Measurements from ENCODE around the gene P3R3URF. TPM values are rescaled to one million over a fixed set of nuclear protein-coding genes. Genes with fewer than 3 reads are reported as not detected.

The P3R3URF gene
- total and polyA plus RNA-seq, 5 donors from 2014 or later, result not detected

DNA sequence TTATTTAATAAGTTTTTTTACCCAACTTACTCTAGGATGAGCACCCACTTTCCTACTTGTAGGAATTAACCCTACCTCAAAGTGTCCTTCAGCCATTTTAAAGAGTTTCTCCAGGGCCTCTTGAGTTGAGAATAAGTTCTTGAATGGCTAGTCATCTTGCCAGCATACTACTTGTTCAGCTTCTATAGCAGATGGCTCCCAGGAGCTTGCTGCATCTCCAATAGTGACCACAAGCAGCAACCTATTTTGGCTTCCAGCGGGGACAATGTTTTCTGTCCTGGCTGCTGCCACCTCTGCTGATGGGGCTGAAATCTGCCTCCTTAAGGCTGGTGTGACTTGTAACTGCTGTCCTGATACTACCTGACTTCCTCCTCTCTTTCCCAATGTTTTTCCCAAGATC, 23.1 kb downstream of the P3R3URF start:
- no peak overlapping the region for H3K4me3 ChIP-seq (ENCODE audit: low read depth, low read length)
- H3K27me3 ChIP-seq (ENCODE audit: control insufficient read depth, insufficient read depth, low read length), result no peaks in the 10 kb centered on the region
- H3K27ac ChIP-seq (ENCODE audit: insufficient read depth, low read length, poor library complexity, severe bottlenecking), result no peak overlapping the region
- Mint-ChIP-seq H3K9me3 (peaks cover 0 to 6% (median 0%) of the 10 kb centered on the region in 7 donors), H3K4me1 (no peaks in the 10 kb centered on the region), H3K36me3 (no peaks in the 10 kb centered on the region), H3K27ac (no peak overlapping the region), H3K27me3 (peaks cover 28% of the 10 kb centered on the region), H3K4me3 (no peak overlapping the region)
- no peaks in the 10 kb centered on the region for H3K9me3 ChIP-seq (ENCODE audit: control insufficient read depth in 2 of 2, low read length in 2 of 2)
- no peaks in the 10 kb centered on the region for H3K4me1 ChIP-seq (ENCODE audit: control insufficient read depth, insufficient read depth, low read length, poor library complexity, severe bottlenecking)
- H3K36me3 ChIP-seq (ENCODE audit: control insufficient read depth, insufficient read depth, low read length), result no peaks in the 10 kb centered on the region
- ATAC-seq (ENCODE audit: low read depth in 2 of 2) (no peak), DNase-seq (no peak)

DNA sequence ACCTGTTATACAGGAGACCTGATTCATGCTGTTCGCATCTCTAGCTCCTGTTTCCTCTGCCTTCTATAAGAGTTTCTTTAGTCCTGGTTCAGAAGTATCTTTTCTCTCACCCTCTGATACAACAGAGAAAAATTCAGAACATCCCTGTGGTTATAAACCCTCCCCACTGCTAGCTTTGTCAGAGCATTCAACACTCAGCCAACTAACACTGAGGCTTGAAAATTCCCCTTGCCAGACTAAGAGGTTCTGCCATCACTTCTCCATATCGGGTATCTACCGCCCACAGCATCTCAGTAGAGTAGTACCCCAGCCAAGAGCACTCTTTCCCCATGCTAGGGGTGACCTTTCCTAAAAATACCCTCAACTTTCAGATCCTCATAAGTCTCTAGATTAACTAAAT, 24.3 kb downstream of the P3R3URF start:
- H3K36me3 Mint-ChIP-seq, result no peaks in the 10 kb centered on the region
- Histone ChIP-seq H3K27me3 (ENCODE audit: control insufficient read depth, insufficient read depth, low read length) (no peaks in the 10 kb centered on the region), H3K27ac (ENCODE audit: insufficient read depth, low read length, poor library complexity, severe bottlenecking) (no peak overlapping the region), H3K36me3 (ENCODE audit: control insufficient read depth, insufficient read depth, low read length) (no peaks in the 10 kb centered on the region), H3K4me3 (ENCODE audit: low read depth, low read length) (no peak overlapping the region), H3K4me1 (ENCODE audit: control insufficient read depth, insufficient read depth, low read length, poor library complexity, severe bottlenecking) (no peaks in the 10 kb centered on the region), H3K9me3 (ENCODE audit: control insufficient read depth in 2 of 2, low read length in 2 of 2) (no peaks in the 10 kb centered on the region)
- H3K4me3 Mint-ChIP-seq, result no peak overlapping the region
- peak overlapping the region in 1 of 3 donors; percentile 14 for H3K27ac Mint-ChIP-seq
- DNase-seq, result no peak
- H3K4me1 Mint-ChIP-seq, result no peaks in the 10 kb centered on the region
- peaks cover 31% of the 10 kb centered on the region for H3K27me3 Mint-ChIP-seq
- ATAC-seq (ENCODE audit: low read depth in 2 of 2), result peak in 1 of 2 donors; percentile 46
- H3K9me3 Mint-ChIP-seq, result peaks cover 0 to 6% (median 0%) of the 10 kb centered on the region in 7 donors

DNA sequence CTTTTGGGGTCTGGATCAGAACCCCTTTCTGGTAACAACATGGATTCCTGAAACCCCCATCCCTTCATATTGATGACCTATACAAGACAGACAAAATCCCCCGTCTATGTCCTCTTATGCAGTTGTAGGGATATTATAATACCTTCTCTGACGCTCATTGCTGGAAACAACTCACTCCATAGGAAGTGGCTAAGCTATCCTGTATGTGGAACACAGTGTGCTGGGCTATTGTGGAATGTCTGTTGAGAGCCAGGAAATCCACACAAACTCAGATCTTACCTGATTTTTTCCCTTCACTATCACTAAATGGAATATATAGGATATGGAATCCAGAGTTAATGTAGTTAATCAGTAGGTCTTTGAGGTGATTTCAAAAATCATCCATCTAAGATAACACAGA, 26.2 kb downstream of the P3R3URF start:
- Histone ChIP-seq H3K4me3 (ENCODE audit: low read depth, low read length) (no peak overlapping the region), H3K36me3 (ENCODE audit: control insufficient read depth, insufficient read depth, low read length) (no peaks in the 10 kb centered on the region), H3K27ac (ENCODE audit: insufficient read depth, low read length, poor library complexity, severe bottlenecking) (no peak overlapping the region), H3K4me1 (ENCODE audit: control insufficient read depth, insufficient read depth, low read length, poor library complexity, severe bottlenecking) (no peaks in the 10 kb centered on the region), H3K9me3 (ENCODE audit: control insufficient read depth in 2 of 2, low read length in 2 of 2) (no peaks in the 10 kb centered on the region), H3K27me3 (ENCODE audit: control insufficient read depth, insufficient read depth, low read length) (no peaks in the 10 kb centered on the region)
- peaks cover 0 to 6% (median 0%) of the 10 kb centered on the region in 7 donors for H3K9me3 Mint-ChIP-seq
- ATAC-seq (ENCODE audit: low read depth in 2 of 2), result no peak
- H3K27ac Mint-ChIP-seq, result no peak overlapping the region
- H3K36me3 Mint-ChIP-seq, result no peaks in the 10 kb centered on the region
- H3K27me3 Mint-ChIP-seq, result peaks cover 31% of the 10 kb centered on the region
- no peaks in the 10 kb centered on the region for H3K4me1 Mint-ChIP-seq
- DNase-seq, result no peak
- no peak overlapping the region for H3K4me3 Mint-ChIP-seq

DNA sequence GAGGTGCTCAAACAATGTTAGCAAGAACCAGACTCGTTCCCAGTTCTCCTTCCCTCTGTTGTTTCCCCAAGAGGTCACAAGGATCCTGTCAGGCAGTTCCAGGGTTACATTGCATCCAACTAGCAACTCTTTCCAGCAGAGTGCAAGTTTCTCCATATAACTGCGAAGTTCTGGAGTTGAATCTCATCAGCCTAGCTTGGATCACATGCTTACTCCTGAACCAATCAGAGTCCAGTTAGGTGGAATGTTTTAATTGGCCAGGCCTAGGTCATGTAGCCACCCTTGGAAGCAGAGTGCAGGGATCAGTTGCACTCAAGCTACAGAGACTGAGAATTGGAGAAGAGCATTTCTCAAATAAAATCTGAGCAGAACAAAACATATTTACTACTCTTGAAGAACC, 28.0 kb downstream of the P3R3URF start:
- H3K27ac Mint-ChIP-seq, result no peak overlapping the region
- Histone ChIP-seq H3K27me3 (ENCODE audit: control insufficient read depth, insufficient read depth, low read length) (no peaks in the 10 kb centered on the region), H3K4me3 (ENCODE audit: low read depth, low read length) (no peak overlapping the region), H3K27ac (ENCODE audit: insufficient read depth, low read length, poor library complexity, severe bottlenecking) (no peak overlapping the region), H3K4me1 (ENCODE audit: control insufficient read depth, insufficient read depth, low read length, poor library complexity, severe bottlenecking) (no peaks in the 10 kb centered on the region), H3K9me3 (ENCODE audit: control insufficient read depth in 2 of 2, low read length in 2 of 2) (no peaks in the 10 kb centered on the region), H3K36me3 (ENCODE audit: control insufficient read depth, insufficient read depth, low read length) (no peaks in the 10 kb centered on the region)
- ATAC-seq (ENCODE audit: low read depth in 2 of 2), result no peak
- H3K36me3 Mint-ChIP-seq, result no peaks in the 10 kb centered on the region
- H3K4me3 Mint-ChIP-seq, result no peak overlapping the region
- peaks cover 31% of the 10 kb centered on the region for H3K27me3 Mint-ChIP-seq
- peaks cover 0 to 4% (median 0%) of the 10 kb centered on the region in 7 donors for H3K9me3 Mint-ChIP-seq
- H3K4me1 Mint-ChIP-seq, result no peaks in the 10 kb centered on the region
- no peak for DNase-seq

DNA sequence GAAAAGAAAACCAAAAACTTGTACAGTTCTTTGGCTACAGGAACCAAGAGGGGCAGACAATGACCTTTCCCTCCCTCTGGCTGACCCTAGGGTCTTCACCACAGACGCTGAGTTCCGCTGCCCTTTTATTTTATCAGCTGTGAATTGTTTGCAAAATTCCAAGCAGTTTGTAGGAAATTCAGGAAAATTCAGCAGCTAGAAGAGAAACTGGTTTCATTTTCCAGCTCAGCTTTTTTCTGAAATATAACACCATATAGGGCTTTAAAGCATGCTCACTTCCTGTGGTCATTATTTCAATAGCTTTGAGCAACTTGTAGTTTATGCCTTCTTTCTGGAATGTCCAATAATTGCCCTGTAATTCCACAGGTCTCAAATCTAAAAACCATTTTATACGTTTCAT, 38.4 kb downstream of the P3R3URF start:
- peaks cover 16% of the 10 kb centered on the region for H3K27me3 Mint-ChIP-seq
- H3K27ac Mint-ChIP-seq, result no peak overlapping the region

DNA sequence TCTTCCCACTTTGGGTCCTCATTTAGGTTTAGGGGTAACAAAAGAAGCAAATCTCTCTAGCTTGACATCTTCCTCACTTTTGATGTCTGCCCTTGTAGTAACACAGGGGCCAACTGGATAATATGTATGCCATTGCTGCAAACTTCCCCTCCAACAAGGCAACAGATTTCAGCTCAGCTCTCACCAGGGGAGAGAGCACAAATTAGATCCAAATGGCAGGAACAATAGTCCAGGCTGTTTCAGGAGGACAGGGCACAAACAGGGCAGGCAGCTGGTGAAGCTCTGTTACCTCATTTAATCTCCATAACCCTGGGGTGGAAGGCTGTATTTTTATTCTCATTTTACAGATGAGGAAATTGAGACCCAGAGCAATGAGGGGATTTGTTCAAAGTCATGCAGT, 39.6 kb downstream of the P3R3URF start:
- Histone ChIP-seq H3K9me3 (ENCODE audit: control insufficient read depth in 2 of 2, low read length in 2 of 2) (no peaks in the 10 kb centered on the region), H3K4me3 (ENCODE audit: low read depth, low read length) (no peak overlapping the region), H3K27me3 (ENCODE audit: control insufficient read depth, insufficient read depth, low read length) (peaks cover 5% of the 10 kb centered on the region), H3K27ac (ENCODE audit: insufficient read depth, low read length, poor library complexity, severe bottlenecking) (no peak overlapping the region), H3K36me3 (ENCODE audit: control insufficient read depth, insufficient read depth, low read length) (no peaks in the 10 kb centered on the region), H3K4me1 (ENCODE audit: control insufficient read depth, insufficient read depth, low read length, poor library complexity, severe bottlenecking) (peaks cover 11% of the 10 kb centered on the region)
- Mint-ChIP-seq H3K36me3 (no peaks in the 10 kb centered on the region), H3K9me3 (peaks cover 0 to 5% (median 0%) of the 10 kb centered on the region in 7 donors), H3K27ac (peak overlapping the region in 1 of 3 donors; percentile 5), H3K4me3 (peak overlapping the region in 1 of 4 donors; percentile 17), H3K4me1 (peaks cover 0 to 18% (median 8%) of the 10 kb centered on the region in 4 donors), H3K27me3 (peaks cover 26% of the 10 kb centered on the region)
- DNase-seq (no peak), ATAC-seq (ENCODE audit: low read depth in 2 of 2) (no peak)

More for the DNA sequence above, 38.4 kb downstream of the P3R3URF start:
- Histone ChIP-seq H3K4me3 (ENCODE audit: low read depth, low read length) (no peak overlapping the region), H3K27me3 (ENCODE audit: control insufficient read depth, insufficient read depth, low read length) (peaks cover 5% of the 10 kb centered on the region), H3K4me1 (ENCODE audit: control insufficient read depth, insufficient read depth, low read length, poor library complexity, severe bottlenecking) (peaks cover 6% of the 10 kb centered on the region), H3K36me3 (ENCODE audit: control insufficient read depth, insufficient read depth, low read length) (no peaks in the 10 kb centered on the region), H3K27ac (ENCODE audit: insufficient read depth, low read length, poor library complexity, severe bottlenecking) (no peak overlapping the region), H3K9me3 (ENCODE audit: control insufficient read depth in 2 of 2, low read length in 2 of 2) (no peaks in the 10 kb centered on the region)
- no peak overlapping the region for H3K4me3 Mint-ChIP-seq
- H3K9me3 Mint-ChIP-seq, result peaks cover 0 to 5% (median 0%) of the 10 kb centered on the region in 7 donors
- ATAC-seq (ENCODE audit: low read depth in 2 of 2) (no peak), DNase-seq (no peak)
- no peaks in the 10 kb centered on the region for H3K36me3 Mint-ChIP-seq
- H3K4me1 Mint-ChIP-seq, result peaks cover 0 to 11% (median 4%) of the 10 kb centered on the region in 4 donors

DNA sequence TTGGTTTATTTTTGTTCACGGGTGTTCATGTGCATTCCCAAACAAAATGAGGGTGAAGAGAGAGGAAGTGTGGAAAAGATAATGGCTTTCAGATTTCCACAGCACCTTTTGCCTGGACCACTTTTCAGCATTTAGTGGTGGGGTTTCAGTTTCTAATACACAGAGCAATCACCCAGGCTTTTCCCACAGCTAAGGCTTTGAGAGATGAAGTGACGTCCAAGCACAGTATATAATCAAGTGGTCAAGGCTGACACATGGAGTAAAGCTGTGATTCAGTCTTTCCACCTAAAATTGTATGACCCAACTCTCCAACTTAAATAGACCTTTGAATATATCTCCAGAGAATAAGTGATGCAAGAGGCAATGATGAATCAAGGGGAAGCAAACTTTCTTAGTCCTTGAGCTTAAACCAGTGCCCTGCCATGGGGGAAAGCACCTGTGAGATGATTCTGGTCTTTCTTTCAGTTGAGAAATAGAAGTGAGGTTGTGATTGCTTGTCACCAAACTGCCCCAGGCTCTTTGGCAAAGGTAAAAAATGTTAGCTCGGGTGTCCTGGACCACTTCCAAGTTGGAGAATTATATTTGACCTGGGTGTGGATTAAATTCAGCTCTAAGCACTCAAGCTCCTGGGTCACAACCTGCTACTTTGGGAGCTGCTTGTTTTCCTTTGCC, 41.5 kb downstream of the P3R3URF start:
- Mint-ChIP-seq H3K4me1 (peaks cover 0 to 36% (median 17%) of the 10 kb centered on the region in 4 donors), H3K4me3 (peak overlapping the region in 1 of 4 donors; percentile 15)
- H3K4me1 ChIP-seq (ENCODE audit: control insufficient read depth, insufficient read depth, low read length, poor library complexity, severe bottlenecking), result peaks cover 22% of the 10 kb centered on the region

More for the DNA sequence above, 41.5 kb downstream of the P3R3URF start:
- H3K4me3 ChIP-seq (ENCODE audit: low read depth, low read length), result no peak overlapping the region
- H3K27ac ChIP-seq (ENCODE audit: insufficient read depth, low read length, poor library complexity, severe bottlenecking), result no peak overlapping the region
- peaks cover 18% of the 10 kb centered on the region for H3K27me3 ChIP-seq (ENCODE audit: control insufficient read depth, insufficient read depth, low read length)
- no peaks in the 10 kb centered on the region for H3K9me3 ChIP-seq (ENCODE audit: control insufficient read depth in 2 of 2, low read length in 2 of 2)
- H3K27me3 Mint-ChIP-seq, result peaks cover 37% of the 10 kb centered on the region
- no peak for ATAC-seq (ENCODE audit: low read depth in 2 of 2)
- H3K27ac Mint-ChIP-seq, result peak overlapping the region in 1 of 3 donors; percentile 18
- H3K36me3 Mint-ChIP-seq, result no peaks in the 10 kb centered on the region
- no peak for DNase-seq
- no peaks in the 10 kb centered on the region for H3K36me3 ChIP-seq (ENCODE audit: control insufficient read depth, insufficient read depth, low read length)
- peaks cover 0 to 5% (median 0%) of the 10 kb centered on the region in 7 donors for H3K9me3 Mint-ChIP-seq

All from CD4-positive, CD25-positive, alpha-beta regulatory T cell (primary cell).